Measurements from ENCODE around the gene CNTN4.

GRCh38 chr3:2536575-2536974 is 437.9 kb downstream of the CNTN4 start:
- TF ChIP-seq POLR2A (IDR thresholded peaks at IDR 0.05), result no peak
- no peak for TF ChIP-seq CTCF (IDR thresholded peaks at IDR 0.05)
